NB4 (cell line): ENCODE measurements around the gene DMGDH.

Source experiments
- POLR2A ChIP-seq: IDR thresholded peaks from 2 replicates; pipeline ENCODE4 v1.6.1; 2011; ENCODE audit warnings: mild to moderate bottlenecking; ENCODE audit not compliant: insufficient read length; ENCODE audit errors: extremely low read depth
- TF ChIP-seq, protein P1 (sequence below): IDR thresholded peaks from one replicate; pipeline ENCODE4 v1.5.1; 2012; ENCODE audit warnings: low read depth, low read length
- TF ChIP-seq, protein P2 (sequence below): IDR thresholded peaks from 2 replicates; pipeline ENCODE4 v1.6.1; 2011; ENCODE audit warnings: low read depth, low read length

GRCh38 chr5:79093762-79094161, 24.3 kb upstream of the DMGDH start:
- TF ChIP-seq, protein P1, sequence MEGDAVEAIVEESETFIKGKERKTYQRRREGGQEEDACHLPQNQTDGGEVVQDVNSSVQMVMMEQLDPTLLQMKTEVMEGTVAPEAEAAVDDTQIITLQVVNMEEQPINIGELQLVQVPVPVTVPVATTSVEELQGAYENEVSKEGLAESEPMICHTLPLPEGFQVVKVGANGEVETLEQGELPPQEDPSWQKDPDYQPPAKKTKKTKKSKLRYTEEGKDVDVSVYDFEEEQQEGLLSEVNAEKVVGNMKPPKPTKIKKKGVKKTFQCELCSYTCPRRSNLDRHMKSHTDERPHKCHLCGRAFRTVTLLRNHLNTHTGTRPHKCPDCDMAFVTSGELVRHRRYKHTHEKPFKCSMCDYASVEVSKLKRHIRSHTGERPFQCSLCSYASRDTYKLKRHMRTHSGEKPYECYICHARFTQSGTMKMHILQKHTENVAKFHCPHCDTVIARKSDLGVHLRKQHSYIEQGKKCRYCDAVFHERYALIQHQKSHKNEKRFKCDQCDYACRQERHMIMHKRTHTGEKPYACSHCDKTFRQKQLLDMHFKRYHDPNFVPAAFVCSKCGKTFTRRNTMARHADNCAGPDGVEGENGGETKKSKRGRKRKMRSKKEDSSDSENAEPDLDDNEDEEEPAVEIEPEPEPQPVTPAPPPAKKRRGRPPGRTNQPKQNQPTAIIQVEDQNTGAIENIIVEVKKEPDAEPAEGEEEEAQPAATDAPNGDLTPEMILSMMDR, result no peak
- TF ChIP-seq POLR2A, result no peak
- TF ChIP-seq, protein P2, sequence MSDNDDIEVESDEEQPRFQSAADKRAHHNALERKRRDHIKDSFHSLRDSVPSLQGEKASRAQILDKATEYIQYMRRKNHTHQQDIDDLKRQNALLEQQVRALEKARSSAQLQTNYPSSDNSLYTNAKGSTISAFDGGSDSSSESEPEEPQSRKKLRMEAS, result no peak
